ENCODE data around the gene NTRK1.

The NTRK1 gene

DNA sequence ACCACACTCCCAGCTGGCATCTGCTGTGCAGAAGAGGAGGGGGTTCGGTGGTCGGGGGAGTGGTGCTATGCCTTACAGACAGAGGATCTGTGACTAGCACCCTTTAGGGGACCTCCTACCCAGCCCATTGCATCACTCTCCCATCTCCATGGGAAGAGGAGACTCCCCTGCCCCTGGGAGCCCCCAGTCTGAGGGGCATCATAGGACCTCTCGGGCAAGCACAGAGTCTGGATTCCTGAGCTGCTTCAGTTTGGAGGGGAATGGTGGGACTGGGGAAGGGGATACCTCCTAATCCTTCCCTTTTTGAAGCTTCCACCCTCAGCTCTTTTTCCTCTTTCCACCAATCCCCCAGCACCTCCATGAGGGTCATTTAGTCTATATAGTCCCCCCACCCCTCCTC lies 3.1 kb upstream of the NTRK1 start:
- DNase-seq (ENCODE audit: low read depth) = no peak

DNA sequence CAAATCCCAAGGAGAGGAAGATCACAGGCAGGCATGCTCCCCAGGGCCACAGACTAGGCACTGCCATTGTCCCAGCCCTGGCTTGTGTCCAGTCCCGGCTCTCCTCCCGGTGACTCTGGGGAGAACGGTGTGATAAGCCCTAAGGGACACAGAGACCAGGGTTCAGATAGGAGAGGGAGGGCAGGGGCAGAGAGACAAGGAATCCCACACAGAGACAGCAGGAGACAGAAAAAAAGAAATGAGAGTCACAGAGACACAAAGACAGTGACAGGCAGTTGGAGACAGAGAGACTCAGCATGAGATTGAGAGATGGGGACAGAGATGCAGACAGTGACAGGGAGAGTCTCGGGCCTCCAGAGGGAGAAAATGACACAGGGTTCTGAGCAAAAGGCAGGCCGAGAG lies 2.1 kb upstream of the NTRK1 start:
- DNase-seq (ENCODE audit: low read depth) = no peak

GRCh38 chr1:156858959-156859522 lies 1.6 kb upstream of the NTRK1 start, which contains the start of gene INSRR:
INSRR (minus strand) TSS chr1:156859117; CDS start chr1:156858621, 496 bp downstream.
- no peak for DNase-seq (ENCODE audit: low read depth)

- DNase-seq (ENCODE audit: low read depth) = no peak
These were observed 1.0 kb upstream of the NTRK1 start for GRCh38 chr1:156859523-156860112.

GRCh38 chr1:156860113-156860627 lies 495 bp upstream of the NTRK1 start:
- no peak for DNase-seq (ENCODE audit: low read depth)

DNA sequence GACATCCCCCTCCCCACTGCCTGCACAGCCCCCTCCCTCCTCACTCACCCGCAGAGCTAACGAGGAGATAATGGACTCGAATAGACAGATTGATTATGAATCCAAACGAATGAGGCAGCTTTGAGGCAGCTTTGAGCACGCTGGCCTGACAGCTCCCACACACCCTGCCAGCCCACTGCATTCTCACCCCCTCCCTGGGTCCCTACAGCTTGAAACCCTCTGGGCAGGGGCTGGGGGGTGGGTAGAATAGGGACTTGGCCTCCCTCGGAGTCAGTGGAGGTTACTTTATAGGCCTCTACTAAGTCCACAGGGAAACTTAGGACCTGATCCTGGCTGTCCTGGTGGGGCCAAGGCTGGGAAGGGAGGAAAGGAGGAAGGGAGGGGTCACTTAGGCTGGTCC lies 1.9 kb downstream of the NTRK1 start:
- no peak for DNase-seq (ENCODE audit: low read depth)

DNA sequence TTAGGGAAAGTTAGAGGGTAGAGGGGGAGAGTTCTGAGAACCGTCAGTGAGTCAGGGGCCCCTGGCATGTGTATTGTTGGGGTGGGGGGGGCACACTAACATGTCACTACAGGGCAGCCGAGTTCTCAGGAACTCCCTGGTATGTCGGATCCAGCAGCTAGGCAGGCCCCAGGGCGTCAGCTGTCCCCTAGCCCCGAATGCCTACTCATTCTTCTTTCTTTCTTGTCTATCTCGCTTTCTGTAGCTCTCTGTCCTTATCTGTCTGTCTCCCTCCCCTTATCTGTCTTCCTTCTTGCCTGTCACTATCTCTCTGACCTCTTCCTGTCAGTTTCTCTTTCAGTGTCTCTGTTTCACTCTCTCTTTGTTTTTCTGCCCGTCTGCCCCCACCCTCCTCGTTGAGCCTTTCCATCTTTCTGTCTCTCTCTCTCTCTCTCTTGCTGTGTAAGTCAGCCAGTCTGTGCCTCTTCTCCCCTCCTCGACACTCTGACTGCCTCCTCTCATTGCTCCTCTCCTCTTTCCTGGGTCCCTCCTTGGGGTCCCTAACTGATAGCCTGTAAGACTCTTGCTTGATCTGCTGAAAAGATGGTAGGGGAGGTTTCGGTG lies 2.4 kb downstream of the NTRK1 start:
- DNase-seq (ENCODE audit: low read depth) = no peak

- DNase-seq (ENCODE audit: low read depth) = no peak
These were observed 3.0 kb downstream of the NTRK1 start for GRCh38 chr1:156863631-156864030.

DNA sequence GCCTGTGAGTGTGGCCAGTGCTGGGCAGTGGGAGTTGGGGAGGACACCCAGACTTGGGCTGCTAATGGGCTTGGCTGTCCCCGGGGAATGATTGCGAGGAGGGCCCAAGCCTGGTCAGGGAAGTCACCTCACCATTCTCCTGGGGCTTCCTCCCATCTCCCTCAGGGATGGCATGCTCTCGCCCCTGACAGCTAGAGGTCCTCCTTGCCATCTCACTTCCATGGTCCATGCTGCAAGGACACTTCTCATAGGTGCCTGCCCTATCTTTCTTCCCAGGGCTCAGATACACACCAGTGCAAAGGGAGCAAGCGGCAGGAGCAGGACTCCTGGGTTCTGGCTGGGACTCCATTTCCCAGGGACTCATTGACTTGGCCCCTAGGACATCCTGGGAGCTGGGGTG lies 4.1 kb downstream of the NTRK1 start:
- DNase-seq (ENCODE audit: low read depth) = no peak

GRCh38 chr1:156865258-156865657 lies 4.6 kb downstream of the NTRK1 start:
- DNase-seq (ENCODE audit: low read depth) = no peak

DNA sequence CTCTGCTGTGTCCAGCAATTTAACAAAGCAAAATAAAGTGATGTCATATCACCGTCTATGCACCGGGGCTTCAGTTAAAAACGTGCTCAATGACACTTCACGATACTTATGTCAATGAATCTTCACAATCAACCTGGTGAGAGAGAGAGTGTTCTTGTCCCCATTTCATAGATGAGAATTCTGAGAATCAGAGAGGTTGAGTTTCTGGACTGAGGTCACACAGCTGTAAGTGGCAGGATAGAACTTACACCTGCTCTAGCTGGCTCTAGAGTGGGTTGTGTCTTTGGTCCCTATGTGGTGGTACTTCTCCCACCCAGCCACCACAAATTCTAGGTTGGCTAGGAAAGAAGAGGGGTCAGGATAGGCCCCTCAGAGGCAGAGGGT lies 5.2 kb downstream of the NTRK1 start:
- no peak for DNase-seq (ENCODE audit: low read depth)

GRCh38 chr1:156866249-156866909 lies 5.7 kb downstream of the NTRK1 start:
- no peak for DNase-seq (ENCODE audit: low read depth)

DNA sequence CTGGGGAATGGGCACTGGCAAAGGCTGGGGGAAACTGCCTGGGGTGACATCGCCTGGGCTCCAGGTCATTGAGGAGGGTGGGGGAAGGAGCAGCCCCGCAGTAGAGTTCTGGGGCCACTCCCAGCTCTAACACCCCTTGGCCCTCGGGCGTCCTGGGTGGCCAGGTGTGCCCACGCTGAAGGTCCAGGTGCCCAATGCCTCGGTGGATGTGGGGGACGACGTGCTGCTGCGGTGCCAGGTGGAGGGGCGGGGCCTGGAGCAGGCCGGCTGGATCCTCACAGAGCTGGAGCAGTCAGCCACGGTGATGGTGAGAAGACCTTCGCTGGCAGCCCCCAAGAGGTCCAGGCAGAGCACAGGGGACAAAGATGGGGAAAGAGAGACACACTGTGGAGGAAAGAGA lies 7.7 kb downstream of the NTRK1 start:
- no peak for DNase-seq (ENCODE audit: low read depth)

DNA sequence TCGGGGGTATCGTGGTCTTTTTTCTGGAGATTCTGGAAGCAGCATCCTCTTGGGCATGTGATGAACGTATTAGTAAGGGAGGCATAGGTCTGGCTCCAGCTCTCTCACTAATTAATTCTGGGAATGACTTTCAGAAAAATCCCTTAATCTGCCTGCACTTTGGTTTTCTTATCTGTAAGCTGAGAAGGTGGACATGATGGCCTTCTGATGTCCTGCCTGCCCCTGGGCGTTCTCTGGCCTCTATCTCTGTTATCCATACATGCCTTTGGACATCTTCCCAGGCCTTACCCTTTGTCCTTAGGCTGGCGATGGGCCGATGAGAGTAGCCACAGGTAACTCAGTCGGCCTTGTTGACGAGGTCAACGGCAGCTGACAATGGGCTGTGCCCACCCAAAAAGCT lies 8.8 kb downstream of the NTRK1 start:
- DNase-seq (ENCODE audit: low read depth) = no peak

- no peak for DNase-seq (ENCODE audit: low read depth)
These were observed 13.0 kb downstream of the NTRK1 start for GRCh38 chr1:156873659-156874058.

- DNase-seq (ENCODE audit: low read depth) = no peak
These were observed 13.5 kb downstream of the NTRK1 start for GRCh38 chr1:156874142-156874541.

DNA sequence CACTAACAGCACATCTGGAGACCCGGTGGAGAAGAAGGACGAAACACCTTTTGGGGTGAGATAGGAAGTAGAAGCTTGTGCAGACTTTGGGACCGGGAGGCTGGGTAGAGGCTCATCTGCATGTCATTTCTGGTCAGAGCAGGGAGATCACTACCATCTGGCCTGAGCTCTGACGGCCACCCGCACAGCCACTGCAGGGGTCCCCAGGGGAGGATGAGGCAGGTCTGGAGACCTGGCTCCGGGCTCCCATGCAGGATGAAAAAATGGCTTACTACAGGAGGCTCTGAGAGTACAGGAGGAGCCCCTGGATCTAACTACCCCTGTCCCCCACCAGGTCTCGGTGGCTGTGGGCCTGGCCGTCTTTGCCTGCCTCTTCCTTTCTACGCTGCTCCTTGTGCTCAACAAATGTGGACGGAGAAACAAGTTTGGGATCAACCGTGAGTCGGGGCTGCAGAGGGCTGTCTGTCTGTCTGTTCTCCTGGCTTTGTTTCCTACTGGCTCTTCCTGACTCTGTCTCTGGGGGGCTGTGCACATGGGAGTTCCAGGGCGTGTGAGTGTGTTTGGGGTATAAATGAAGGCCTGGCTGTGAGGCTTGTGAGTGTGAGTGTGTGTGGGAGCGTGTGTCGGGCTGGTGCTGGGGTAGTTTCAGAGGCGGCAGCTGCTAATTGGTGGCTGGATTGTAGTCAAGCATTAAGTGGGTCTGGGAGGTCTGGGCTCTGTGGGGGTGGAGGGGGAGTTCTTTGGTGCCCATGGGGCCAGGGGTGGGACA lies 14.1 kb downstream of the NTRK1 start:
- DNase-seq (ENCODE audit: low read depth) = no peak

- DNase-seq (ENCODE audit: low read depth) = no peak
These were observed 14.6 kb downstream of the NTRK1 start for GRCh38 chr1:156875341-156875615.

GRCh38 chr1:156876281-156876680 lies 15.6 kb downstream of the NTRK1 start:
- DNase-seq (ENCODE audit: low read depth) = no peak

- DNase-seq (ENCODE audit: low read depth) = no peak
These were observed 16.9 kb downstream of the NTRK1 start for GRCh38 chr1:156877433-156878170.

- no peak for DNase-seq (ENCODE audit: low read depth)
These were observed 19.2 kb downstream of the NTRK1 start for GRCh38 chr1:156879876-156880275.

DNA sequence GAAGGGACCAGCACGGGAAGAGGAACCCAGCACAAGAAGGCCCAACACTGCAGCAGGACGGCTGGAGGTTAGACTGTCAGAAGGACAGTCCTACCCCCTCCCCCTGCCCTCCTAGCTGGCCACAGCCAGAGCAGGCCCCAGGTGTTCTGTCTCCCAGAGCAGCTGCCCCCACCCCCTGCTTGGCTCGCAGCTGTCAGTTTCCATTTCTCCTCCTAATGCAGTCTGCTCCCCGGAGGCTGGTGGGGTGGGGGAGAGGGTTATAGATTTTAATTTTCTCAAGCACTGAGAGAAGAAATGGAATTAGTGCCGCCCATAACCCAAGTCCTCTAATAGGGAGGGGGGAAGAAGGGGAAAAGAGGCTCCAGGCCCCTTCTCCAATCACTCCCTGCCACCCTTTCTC lies 19.8 kb downstream of the NTRK1 start:
- no peak for DNase-seq (ENCODE audit: low read depth)
